HG03175 (cell line): ENCODE measurements around the gene PLXDC2.

Experiments used
- ATAC-seq: cut with Tn5 transposase; IDR thresholded peaks from one replicate; pipeline ENCODE4 v1.9.1; 2021; ENCODE audit warnings: mild to moderate bottlenecking, moderate library complexity; ENCODE audit not compliant: unreplicated experiment

Gene PLXDC2

GRCh38 chr10:20303453-20304152 lies 487.4 kb downstream of the PLXDC2 start:
- ATAC-seq, result no peak

GRCh38 chr10:20313665-20314064 lies 497.4 kb downstream of the PLXDC2 start:
- no peak for ATAC-seq

- ATAC-seq, result no peak
These were observed 498.2 kb downstream of the PLXDC2 start for GRCh38 chr10:20314431-20314830.

GRCh38 chr10:20327954-20328353 lies 511.7 kb downstream of the PLXDC2 start:
- ATAC-seq, result no peak

GRCh38 chr10:20330246-20330645 lies 514.0 kb downstream of the PLXDC2 start:
- ATAC-seq, result no peak

GRCh38 chr10:20334559-20334958 lies 518.3 kb downstream of the PLXDC2 start:
- ATAC-seq, result no peak
